Mucosa of gallbladder (tissue), 1 donor: Measurements from ENCODE around the gene SEZ6L2. TPM values are rescaled to one million over a fixed set of nuclear protein-coding genes. Genes with fewer than 3 reads are reported as not detected.
"Not testable (repeated sequence)": the region's sequence is repeated elsewhere in the genome, so short reads cannot be mapped to it uniquely, and the experiment has no call there.

ENCODE experiments used
- DNase-seq: peaks from one replicate; pipeline ENCODE4 v3.0.0-alpha.2; 2020; ENCODE audit warnings: low spot score
- total RNA-seq: library from RNA; stranded (reverse); gene quantifications from one replicate; pipeline ENCODE4 v1.2.1, GENCODE V29; 2021
- donor health status: DM: no; HTN: no; CAD: no.

The SEZ6L2 gene
- total RNA-seq, 1 donor from 2014 or later, result 113 TPM

DNA sequence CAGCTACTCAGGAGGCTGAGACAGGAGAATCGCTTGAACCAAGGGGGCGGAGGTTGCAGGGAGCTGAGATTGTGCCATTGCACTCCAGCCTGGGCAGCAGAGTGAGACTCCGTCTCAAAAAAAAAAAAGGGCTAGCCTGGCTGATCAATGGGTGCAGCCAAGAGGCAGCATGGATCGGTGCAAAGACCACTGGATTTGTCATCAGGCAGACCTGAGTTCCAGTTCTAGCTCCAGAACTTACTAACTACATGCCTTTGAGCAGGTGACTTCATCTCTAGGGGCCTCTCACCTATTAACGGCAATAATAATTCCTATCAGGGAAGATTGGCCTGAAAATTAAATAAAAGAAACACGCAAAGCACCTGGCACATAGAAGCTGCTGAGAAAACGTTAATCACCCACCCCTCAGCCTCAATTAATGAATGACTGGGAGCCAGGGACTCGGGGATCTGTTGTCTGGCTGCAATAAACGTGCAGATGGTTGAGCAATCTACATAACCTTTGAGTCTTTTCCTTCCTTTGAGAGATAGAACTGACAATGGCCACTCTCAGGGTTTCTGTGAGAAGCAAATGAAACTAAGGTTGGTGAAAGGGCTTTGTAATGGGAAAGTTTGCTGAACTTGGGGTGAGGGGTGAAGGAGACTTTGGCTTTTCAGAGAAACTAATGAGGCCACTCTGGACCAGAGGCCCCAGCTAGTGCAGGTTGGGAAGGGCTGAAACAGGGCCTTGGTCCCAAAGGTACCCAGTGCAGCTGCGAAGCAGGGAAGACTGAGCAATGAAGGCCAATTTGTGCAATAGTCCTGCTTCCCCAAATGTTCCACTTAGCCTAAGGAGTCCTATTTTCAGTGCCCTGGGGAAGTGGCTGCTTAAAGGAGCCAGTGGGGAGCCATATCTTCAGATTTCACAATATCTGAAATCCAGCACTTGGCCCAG lies 7.6 kb downstream of the SEZ6L2 start:
- no peak for DNase-seq

DNA sequence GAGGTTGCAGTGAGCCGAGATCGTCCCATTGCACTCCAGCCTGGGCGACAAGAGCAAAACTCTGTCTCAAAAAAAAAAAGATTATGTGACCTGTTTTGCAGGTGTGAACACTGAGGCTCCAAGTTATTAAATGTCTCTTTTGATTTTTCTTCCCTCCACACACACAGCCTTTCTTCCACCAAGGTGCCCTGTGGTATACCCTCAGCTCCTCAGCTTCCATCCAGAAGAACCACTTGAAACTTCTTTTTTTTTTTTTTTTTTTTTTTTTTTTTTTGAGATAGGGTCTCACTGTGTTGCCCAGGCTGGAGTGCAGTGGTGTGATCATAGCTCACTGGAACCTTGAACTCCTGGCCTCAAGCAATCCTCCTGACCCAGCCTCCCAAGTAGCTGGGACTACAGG lies 10.0 kb downstream of the SEZ6L2 start:
- DNase-seq, result not testable (repeated sequence)

DNA sequence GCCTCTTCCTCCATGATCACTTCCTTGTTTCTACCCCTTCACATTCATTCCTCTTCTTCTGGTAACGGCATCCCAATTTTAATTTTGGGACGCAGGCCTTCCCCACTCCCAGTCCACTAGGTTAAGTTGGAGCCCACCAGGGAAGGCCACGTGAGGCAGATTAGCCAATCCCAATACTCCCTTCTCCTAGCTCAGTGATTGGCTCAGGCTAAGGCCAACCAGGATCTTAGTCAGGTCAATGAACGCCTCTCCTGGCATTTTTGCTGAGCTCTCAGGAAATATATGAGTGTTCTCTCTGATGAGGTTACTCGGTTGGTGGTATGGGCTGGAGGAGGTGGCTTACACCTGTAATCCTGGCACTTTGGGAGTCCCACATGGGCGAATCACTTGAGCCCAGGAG lies 15.4 kb downstream of the SEZ6L2 start:
- no peak for DNase-seq

DNA sequence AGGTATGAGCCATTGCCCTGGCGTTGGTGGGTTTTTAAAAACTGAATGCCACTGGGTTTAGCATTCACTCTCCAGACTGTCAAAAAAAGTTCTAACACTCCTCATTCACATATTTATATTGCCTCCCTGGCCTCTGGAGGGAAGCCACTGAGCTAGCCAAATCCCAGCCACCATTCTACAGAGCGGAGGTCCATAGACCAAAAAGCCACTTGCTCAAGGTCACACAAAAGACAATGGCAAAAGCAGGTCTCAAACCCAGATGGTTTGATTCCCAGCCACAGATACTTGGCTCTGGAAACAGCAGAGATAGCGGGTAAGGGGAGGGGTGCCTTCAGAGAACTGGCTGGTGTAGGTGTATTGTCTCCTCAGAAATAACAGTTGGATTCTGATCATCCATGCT lies 18.3 kb downstream of the SEZ6L2 start:
- no peak for DNase-seq

DNA sequence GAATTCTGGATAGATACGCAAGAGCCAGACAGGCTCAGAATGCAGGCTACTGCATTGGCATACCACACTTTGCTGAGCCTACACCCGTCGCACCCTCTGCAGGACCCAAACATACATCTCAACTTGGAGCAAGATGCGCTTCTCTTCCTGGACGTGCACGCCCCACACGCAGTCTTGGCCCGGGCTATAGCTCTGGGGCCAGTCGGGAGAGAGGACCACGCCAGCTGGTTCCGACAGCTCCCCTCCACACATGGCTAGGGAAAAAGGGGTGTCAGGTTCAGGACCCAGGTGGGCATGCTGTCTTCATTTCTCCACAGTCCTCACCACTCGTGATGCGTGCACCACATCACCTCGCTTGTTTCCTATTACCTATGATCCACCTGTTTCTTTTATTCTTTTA lies 21.2 kb downstream of the SEZ6L2 start:
- DNase-seq, result no peak

DNA sequence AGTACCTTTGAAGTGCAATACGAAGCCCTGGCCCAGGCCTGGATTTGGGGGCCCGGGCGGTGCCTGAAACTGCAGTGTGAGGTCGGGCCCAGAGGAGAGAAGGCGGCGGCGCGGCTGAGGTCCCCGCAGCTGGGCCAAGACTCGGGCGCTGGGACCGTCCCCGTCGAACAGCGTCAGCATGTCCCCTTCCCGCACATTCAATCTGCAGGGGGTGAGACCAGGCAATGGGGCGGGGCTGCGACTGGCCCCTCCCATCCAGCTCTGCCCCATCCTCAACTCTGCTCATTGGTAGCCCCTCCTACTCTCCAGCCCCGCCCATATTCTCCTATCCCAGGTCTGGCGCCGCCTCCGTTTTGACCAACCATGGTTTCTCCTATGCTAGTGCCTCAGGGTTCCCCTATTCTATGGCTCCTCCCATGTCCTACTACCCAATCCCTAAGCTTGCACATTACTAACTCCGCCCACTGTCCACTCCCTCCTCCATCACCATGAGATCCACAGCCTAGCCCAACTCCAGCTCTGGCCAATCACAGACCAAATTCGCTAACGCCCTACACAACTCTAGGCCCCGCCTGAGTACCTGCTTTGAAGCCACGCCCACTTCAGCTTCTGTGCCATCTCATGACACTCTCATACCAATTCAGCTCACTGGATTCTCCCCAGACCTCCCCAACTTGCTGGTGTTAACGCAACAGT lies 21.9 kb downstream of the SEZ6L2 start:
- DNase-seq, result peak; percentile 70

DNA sequence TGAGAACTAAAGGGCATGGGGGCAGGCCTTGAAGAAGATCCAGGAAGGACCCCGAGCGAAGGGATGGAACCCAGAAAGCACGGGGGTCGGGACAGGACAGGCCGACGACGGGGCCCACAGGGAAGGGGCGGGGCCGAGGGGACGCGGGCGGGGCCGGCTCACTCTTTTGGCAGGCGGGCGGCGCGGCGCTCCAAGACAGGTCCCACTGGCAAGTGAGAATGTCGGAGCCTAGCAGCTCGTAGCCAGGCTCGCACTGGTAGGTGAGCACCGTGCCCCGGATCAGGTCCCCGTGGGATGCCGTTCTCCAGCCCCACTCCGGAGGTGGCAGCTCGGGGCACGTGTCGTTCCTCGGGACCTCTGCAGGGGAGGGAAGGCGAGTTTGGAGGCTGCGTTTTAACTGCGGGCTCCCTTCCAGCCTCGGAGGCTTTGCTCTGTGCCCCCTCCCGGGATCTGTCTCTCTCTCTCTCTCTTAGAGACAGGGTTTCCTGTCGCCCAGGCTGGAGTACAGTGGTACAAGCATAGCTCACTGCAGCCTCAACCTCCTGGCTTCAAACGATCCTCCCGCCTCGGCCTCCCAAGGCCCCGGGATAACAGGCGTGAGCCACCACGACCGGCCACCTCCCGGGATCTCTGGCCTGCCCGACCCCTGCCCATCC lies 22.6 kb downstream of the SEZ6L2 start:
- no peak for DNase-seq

DNA sequence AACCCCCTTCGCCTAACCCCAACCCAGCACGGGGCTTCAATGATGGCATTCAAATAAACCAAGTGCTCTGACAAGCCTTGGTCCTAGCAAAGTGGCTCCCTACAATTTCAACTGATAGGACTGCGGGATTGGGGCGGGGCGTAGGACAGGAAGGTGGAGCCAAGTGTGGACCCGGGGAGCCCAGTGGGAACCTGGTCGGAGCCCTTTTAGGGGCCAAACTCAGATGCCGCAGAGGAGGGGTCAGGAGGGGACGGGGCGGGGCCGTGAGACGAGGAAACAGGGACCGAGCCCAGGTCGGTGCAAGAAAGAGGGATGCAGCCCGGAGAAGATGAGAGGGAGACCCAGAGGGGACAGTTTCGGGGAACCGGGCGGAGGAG lies 23.1 kb downstream of the SEZ6L2 start:
- DNase-seq, result no peak

DNA sequence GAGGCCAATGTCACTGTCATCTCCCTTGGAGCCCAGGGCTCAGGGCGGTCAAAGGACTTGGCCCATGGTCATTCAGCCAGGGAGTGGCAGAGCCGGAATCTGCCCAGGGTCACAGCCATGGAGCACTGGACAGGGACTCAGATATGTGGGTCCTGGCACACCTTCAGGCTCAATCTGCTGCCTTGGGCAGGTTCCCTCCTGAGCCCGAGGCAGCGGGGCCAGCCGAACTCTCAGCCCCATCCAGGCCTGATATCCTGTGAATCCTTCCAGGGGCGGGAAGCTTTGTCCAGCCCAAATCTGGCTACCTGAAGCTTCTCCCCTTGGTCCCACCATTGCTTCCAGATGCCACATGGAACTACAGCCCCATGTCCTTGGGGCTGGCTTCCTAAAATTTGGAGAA lies 24.1 kb downstream of the SEZ6L2 start:
- no peak for DNase-seq

DNA sequence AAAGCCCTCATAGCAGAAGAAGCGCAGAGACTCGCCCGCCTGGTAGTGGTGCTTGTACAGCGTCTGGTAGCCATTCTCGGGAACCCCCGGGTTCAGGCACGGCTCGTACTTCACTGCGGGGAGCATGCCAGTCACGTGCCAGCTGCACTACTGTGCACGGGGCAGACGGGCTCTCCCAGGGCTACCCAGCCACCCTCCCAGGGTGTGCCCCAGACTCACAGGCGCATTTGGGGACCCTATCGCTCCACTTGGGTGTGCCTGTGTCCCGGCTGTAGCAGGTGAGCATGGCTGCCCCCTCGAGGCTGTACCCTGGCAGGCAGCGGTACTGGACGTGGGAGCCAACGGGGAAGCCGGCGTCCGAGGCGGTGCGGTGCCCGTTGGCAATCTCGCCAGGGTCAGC lies 26.0 kb downstream of the SEZ6L2 start:
- DNase-seq, result no peak

DNA sequence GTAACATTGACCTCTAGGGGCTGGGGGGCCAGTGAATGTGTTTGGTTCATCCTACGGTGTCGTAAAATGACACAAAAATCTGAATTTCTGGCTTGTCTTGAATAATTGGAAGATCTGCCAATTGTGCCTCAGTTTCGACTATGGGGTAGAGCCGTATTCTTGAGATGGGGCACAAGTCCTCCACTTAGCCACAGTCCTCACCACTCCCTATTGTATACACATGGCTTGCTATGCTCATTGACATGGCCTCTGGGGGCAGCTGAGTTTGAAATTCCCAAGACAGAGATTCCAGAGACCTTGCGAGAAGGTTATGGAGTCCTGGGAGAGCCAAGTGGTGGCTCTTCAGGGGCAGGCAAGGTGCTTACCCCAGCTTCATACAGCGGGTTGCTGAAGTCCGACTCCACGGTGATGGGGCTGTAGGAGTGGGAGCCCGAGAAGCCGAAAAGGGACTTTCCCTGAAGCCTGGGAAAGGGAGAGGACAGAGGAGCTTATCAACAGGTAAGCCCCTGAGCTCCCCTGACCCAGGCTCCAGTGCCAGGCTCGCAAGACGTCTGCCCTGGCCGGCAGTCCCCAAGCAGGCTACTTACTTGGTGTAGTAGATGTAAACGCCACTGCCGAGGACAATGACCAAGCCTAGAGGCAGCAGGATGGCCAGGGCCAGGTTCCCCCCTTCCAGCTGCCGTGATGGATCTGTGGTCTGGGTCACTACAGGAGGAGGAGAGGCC lies 27.4 kb downstream of the SEZ6L2 start:
- no peak for DNase-seq

DNA sequence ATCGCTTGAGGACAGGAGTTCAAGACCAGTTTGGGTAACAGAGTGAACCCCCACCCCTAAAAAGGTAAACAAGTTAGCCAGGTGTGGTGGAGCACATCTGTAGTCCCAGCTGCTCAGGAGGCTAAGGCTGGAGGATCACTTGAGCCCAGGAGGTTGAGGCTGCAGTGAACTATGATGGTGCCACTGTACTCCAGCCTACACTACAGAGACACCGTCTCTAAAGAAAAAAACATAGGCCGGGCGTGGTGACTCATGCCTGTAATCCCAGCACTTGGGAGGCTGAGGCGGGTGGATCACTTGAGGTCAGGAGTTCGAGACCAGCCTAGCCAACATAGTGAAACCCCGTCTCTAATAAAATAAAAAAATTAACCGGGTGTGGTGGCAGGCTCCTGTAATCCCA lies 30.3 kb downstream of the SEZ6L2 start:
- DNase-seq, result not testable (repeated sequence)

DNA sequence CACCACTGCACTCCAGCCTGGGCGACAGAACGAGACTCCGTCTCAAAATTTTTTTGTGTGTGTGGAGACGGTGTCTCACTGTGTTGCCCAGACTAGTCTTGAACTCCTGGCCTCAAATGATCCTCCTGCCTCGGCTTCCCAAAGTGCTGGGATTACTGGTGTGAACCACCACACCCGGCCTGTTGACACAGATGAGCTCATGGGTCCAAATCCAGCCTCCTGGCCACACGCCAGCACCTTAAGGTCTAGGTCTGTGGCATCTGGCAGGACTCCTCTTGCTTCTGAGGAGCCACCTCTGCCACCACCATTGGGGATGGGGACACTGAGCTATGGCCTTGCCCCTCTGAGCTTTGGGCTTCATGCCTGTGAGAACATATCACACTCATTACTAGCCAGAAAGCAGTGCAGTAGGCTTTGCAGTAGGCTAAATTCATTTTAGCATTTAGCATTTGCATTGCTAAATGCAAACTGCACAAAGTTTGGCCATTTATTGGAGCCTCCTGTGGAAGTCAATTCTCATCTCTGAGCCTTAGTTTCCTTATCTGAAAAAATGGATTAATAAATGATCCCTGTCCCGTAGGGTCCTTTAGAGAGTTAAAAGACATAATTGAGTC lies 30.8 kb downstream of the SEZ6L2 start:
- no peak for DNase-seq

DNA sequence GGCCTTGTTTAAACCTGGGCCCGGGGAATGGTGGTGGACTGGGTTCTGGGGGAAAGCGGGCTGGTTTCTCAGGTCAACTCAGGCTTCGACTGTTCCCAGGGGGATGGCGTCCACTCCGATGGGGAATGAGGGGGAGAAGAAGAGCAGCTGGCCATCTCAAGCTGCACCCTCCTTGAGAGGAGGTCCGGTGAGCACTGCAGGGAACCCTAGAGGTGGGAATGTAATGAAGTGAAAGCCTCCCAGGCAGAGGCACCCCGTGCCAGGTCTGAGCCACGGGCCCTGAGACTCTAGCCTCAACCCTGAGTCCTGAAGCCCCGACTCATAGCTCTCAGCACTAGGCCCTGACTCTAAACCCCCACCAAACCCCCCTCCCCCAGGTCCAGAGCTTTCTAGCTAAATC lies 35.1 kb downstream of the SEZ6L2 start:
- no peak for DNase-seq

DNA sequence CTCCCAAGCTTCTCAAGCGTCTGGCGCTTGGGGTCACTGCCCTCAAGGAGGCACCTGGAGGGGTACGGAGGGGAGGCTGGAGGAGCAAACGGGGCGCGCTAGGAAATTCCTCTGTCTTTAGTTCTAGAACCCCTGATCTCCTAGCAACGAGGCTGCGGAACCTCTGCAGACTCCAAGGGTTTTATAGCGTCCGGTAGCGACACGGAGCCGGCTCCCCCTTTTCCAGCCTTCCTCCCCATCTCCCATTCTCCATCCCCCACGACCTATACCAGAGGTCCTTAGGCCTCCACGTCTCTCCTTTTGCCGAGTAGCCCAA lies 35.7 kb downstream of the SEZ6L2 start:
- DNase-seq, result no peak

DNA sequence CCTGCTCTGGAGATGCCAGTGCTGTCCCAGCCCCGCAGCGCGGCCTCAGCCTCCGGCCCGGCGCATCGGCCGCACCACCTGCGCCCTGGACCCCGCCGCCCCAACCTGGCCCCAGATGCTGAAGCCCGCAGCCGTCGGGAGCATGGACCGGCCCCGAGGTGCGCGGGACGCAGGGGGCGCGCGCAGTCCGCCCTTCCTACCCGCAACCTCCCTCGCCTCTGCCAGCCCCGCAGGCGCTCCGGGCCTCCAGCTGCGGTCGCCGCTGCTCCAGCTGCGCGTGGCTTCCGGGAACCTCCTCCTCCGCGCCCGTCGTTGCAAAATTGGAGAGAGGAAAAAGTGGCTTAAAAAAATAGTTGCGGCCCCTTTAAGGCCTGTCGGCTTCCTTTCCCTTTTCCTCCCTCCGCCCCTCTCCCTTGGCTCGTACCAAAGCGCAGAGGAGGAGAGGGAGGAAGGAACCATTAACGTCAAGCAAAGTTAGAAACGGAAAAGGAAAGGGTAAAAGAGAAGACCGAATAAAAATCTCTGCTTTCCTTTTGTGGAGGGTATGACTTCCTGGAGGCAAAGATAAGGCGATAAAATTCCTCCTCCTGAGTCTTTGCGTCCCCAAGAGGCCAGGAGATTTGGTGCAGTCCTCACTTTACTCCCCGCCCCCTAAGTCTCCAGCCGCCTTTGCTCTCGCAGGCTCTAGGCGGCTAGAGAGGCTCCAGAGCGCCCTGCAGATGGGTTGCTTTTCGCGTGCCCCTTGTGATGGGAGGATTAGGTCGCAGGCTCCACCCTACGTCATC lies 36.3 kb downstream of the SEZ6L2 start, which contains the start of gene CDIPT:
Gene CDIPT, minus strand, starts transcription at position 343 of the 785 bp plus-strand sequence. CDS start 369 bp downstream, outside the sequence.
- peak; percentile 95 for DNase-seq

DNA sequence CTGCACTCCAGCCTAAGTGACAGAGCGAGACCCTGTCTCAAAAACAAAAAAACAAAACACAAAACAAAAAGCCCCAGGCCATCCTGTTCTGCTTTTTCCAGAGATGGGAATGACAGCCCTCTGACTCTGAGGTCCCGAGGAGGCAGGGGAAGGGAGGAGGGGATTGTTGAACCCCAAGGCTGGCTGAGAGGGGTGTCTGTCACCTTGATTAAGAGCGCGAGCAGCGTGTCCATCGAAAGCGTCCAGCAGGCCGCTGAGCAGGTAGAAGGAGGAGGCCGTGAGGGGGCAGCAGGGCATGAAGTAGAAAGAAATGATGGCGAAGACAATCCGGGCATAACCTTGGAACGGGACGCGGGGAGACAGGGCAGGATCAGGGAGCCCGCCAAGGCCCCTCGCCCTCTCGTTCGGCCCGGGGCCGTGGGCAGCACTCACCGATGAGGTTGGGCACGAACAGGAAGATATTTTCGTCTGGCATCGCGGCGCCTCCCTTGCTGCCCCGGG lies 36.9 kb downstream of the SEZ6L2 start:
- peak; percentile 27 for DNase-seq

DNA sequence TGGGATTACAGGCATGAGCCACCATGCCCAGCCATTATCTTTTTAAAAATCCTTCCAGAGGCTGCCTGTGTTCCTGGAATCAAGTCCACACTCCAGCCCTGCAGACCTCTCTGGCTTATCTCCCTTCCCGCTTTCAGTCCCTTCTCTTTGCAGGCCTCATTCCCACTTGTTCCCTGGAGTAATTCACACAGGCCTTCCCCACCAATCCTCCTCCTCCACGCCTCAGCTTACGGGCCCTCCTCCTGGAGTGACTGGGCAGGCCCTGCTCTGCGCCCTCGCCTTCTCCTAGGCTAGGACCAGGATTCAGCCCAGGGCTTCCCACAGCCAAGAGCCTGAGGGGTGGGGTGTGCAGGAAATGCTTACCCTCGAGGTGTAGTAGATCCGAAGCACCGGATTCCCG lies 39.1 kb downstream of the SEZ6L2 start:
- no peak for DNase-seq

DNA sequence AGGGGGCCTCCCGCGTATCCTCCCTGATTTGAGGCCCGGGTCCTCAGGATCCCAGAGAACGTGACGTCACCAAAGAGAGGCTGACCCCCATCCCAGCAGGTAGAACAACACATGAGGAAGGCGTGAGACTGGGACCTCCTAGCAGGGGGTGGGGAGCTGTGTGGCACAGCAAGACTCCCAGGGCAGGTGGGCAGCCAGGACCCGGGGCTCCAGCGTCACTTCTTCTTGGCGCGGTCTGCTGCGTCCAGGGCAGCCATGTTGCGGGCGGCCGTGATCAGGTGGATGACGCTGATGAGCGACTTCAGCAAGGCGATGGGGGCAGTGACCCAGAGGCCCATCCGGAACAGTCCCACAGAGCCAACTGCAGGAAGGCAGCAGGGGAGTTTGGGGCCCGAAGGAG lies 40.4 kb downstream of the SEZ6L2 start:
- DNase-seq, result no peak

DNA sequence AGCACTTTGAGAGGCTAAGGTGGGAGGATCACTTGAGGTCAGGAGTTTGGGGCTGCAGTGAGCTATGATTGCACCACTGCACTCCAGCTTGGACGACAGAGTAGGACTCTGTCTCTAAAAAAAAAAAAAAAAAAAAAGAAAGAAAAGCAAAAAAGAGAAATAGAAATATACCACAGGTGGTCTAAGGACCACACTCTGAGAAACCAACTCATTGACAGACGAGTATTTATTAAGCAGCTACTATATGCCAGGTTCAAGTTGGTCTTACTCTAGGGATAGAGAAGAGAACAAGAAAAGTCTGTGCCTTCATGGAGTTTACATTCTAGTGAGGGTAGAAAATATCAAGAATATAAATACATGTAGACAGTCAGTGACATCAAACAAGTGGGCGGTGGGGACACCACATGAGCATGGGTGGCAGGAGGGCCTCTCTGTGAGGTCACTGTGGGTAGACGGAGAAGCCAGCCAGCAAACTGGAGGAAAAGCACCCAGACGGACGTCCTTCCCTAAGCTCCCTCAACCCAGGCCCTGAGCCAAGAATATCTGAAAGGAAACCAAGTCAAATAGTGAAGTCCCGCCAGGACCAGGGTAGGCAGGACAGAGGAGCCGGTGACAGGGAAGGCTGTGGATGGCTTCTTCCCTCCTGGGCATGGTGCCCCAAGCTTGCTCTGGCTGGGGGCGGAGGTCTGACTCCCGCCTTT lies 41.1 kb downstream of the SEZ6L2 start:
- no peak for DNase-seq
